Activated CD8-positive, alpha-beta memory T cell treated with anti-CD3 and anti-CD28 coated beads, Interleukin-2, amount 50 U/mL, for 4 hours (primary cell): ENCODE data around the gene CCDC158.
"Not testable (repeated sequence)": the region's sequence is repeated elsewhere in the genome, so short reads cannot be mapped to it uniquely, and the experiment has no call there.

Experiments used
- DNase-seq: peaks from one replicate; pipeline ENCODE4 v3.0.0-alpha.2; 2020

CCDC158 gene

DNA sequence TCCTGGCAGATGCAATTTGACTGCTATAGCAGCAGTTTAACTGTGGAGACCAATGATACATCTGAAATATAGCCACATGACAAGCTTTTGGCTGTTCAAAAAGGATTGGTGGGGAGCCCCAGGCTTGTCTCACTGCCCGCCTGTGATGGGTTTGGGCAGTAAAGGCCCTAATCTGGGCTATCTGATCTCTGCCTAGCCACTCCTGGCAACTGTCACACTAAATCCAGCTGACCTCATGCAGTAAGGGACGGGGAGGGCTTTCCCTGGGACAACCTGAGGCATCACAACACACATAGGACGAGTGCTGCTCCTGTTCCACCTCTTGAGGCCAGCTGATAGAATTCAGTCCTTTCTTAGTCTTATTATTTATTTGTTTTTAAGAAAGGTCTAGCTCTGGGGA is 56.2 kb downstream of the CCDC158 start:
- no peak for DNase-seq

DNA sequence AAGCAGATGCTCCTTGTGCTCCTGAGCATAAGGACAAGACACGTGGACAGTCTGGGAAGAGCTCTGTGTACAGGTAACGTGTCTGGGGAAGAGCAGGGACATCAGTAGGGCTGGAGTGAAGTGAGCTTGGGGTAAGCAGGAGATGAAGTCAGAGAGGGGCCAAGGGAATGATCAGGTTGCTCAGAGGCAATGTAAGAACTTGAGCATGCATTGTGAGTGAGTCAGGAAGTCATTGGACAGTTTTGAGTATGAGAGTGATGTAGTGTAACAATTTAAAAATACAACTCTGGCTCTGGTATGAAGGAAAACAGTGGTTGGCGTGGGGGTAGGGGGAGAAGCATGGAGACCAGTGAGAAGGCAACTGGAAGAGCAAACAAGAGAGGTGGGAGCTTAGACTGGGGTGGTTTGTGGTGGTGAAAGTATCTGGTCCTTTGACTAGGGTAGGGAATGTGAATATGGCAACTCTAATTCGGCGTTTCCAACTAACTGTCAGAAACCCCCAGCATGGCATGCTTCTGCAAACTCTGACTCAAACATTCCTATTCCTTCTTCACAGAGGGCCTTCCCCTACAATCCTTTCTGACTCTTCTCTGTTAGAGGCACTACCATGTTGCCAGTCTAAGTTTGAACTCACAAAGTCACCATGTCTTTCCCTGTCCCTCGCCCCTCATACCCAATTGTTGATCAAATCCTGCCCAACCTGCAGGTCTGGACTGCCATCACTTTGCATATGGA is 57.2 kb downstream of the CCDC158 start:
- no peak for DNase-seq

DNA sequence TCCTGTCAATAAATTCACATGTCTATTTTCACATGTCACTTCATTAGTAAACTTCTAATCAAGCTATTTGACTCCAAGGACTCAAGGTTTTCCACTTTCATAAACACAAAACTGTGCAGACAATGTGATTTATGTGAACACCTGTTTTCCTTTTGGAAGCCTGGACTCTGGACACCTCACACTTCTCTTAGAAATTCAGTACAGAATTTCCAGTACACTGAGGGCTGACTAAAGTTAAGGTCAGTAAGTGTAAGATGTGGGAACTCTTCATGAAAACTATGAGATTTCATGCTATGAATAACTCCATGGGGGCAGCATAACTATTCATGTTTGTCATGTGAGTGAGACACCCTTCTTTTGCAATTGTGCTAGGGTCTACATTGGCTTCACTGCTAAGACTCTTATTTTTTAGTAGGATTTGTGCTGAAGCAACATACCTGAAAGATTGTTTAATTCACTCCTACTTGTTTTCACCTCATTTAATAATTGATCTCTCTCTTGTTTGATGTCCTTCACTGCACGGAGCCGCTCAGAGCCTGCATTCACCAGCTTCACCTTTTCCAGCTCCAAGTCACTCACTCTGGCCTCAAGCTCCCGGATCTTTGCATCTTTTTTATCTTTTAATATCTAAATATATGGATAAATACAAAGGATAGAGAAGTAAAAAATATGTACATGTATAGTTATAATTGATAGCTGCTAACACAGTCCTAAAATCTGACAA is 59.1 kb downstream of the CCDC158 start:
- no peak for DNase-seq

DNA sequence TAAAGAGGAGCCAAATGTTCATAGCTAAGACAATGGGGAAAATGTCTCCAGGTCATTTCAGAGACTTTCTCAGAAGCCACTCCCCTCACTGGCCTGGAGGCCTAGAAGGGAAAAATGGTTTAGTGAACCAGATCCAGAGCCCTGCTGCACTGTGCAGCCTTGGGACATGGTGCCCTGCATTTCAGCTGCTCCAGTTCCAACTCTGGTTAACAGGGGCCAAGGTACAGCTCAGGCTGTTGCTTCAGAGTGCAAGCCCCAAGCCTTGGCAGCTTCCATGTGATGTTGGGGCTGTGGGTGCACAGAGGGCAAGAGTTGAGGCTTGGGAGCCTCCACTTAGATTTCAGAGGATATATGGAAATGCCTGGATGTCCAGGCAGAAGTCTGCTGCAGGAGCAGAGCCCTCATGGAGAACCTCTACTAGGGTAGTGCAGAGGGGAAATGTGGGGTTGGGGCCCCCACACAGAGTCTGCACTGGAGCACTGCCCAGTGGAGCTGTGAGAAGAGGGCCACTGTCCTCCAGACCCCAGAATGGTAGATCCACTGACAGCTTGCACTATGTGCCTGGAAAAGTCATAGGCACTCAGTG is 61.0 kb downstream of the CCDC158 start:
- DNase-seq: not testable (repeated sequence)

DNA sequence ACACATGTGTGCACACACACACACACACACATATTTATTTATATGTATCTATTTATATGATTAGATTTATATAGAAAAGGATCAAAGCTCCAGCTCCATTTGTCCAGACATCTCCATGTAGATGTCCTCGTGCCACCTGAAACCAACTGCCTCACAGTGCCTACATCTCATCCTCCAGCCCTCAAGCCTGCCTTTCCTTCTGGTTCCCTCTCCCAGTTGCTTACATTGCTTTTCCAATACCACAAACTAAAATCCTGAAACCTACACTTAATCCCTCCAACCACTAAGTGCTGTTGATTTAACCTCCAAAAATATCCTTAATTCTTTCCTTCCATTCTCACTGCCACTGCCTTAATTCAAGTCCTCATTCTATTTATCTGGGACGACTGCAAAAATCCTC is 63.0 kb downstream of the CCDC158 start:
- no peak for DNase-seq

DNA sequence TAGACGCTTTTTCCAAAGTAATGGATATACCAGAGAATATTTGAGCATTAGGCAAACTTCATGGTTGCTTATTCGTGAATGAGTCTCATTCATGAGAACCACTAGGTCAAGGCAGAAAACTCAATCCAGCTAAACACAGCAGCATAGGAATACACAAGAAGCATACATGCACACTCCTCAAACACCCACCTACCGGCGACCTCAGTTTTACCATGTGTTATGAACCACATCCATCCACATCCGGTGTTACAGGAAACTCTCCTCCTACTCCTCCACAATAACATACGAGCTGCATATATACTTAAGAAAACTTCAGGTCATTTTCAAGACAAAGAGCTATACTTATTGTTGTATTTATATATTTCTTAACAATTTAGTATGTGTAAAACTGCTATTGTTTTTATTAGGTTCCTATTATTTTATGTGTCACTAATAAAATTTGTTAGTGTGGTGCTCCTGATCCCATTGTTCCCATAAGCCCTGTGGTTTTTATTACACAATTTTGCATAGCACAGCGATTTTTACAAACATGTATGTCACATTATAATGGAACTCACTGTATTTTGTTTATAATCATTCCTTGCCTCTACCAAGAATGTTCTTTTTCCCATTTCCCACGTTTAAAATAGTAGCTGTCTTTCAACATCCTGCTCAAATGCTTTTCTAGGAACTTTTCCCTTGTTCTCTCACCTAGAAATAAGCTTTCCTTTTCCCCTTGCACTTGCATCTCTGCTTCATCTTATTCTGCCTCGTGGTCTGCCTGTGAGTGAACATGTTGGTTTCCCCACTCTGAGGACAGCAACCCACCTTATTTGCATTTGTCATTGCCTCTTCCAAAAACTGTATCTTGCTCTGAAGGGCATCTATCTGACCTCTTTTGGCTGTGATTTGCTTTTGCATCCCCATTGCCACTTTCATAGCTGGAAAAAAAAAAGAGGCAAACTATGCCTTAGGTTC is 66.1 kb downstream of the CCDC158 start:
- DNase-seq: no peak

DNA sequence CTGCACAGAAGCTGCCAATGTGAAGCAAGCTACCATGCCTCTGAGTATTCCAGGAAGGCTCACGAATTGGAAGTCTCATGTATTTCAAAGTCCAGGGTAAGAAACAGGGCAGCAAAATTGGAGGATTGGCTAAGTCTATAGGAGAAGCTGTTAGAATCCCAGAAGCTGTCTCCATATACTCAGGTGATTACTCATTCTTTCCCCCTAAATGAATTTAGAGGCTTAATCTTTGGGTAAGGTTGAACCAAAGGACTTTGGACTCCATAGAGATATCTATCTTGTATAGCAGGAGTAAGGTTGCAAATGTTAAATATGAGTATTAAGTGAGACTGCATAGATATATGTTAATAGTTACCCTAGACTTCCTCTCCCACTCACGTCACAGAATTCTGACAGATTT is 78.1 kb downstream of the CCDC158 start:
- no peak for DNase-seq

DNA sequence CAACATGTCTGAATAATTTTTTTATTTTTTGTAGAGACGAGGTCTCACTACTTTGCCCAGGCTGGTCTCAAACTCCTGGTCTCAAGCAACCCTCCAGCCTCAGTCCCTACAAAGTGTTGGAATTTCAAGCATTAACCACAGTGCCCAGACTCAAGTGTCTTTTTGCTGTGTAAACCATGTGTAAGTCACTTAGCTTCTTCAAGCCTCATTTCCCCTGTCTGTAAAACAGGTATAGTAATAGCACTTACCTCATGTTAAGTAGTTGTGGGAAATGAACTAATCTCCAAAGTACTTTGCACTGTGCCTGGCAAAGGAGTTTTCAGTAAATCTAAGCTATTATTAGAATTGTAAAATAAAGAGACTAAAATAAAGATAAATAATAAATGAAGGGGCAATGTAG is 78.8 kb downstream of the CCDC158 start:
- DNase-seq: no peak

DNA sequence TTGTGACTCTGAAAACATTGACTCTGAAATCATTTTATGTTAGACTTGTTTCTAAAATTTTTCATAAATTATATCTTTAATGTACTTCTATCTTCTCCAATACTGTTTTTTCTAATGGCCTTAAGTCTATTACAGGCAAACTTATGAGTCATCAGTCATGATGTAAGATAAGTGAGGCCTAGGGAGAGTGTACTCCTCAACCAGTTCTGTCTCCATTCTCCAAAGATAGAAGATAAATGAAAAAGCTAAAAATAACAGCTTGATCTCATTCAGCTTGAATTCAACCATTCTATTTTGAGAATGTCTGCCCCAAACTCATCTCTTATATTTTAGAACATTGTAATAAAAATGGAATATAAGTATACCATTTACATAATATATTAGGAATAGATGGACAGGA is 79.9 kb downstream of the CCDC158 start:
- no peak for DNase-seq

DNA sequence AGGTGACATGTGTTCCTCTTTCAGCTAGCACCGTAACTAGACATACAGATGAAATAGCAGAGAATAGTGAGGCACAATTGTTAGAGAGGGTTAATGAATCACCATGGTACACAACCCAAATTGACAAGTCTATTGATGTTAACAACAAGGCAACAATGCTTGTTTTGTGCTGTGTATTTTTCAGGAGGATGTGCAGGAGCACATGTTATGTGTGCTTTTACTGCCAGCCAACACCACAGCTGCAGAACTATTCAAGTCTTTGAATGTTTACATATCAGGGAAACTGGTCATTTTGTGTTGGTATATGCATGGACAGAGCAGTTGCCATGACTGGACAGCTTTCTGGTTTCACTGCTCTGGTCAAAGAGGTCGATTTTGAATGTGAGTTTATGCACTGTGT is 81.6 kb downstream of the CCDC158 start:
- no peak for DNase-seq

DNA sequence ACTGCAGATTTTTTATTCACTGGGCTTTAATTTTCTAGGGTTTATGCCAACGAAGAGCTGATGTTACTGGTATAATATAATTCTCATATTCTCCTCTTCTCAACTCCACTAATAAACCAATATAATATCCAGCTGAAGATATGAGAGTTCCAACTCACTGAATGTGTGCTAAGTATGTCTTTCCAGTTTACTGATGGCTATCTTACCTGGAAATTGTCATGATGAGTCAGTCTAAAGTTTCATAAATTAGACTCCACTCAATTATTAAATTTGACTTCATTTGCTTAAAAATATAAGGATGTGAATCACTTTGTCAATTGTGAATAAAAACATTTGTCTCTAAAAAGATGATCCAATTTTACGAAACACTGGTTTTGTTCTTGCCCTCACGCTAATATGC is 86.1 kb downstream of the CCDC158 start:
- DNase-seq: no peak

DNA sequence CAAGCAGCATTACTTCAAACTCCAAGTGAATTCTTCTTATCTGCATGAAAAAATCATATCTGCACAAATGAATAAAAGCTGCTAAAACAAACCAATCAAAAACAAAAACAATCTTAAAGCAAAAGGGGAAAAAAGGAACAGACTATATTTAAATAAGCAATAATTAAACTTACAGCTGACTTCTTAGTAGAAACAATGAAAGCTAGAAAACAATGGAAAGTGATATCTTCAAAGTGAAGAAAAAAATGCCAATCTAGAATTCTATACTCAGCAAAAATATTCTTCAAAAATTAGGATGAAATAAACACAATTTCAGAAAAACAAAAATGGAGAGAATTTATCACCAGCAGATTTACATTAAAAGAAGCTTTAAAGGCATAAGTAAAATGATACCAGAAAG is 94.4 kb downstream of the CCDC158 start:
- no peak for DNase-seq

DNA sequence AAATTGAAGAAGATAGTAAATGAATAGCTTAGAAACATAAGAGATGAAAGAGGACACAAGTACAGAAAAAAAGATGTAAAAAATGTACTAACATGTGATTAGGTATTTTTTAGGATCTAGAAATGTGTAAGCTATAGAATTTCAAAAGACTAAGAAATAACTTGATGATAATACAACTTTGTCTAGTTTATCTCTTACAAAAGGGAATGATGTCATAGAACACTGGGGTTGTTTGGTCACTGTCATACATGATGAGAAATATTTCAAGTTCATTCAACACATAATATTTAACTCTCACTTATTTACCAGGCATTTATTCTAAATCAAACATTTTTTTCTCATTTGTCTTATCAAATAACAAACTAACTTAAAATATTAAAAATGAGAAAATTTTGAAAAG is 95.9 kb downstream of the CCDC158 start:
- no peak for DNase-seq

DNA sequence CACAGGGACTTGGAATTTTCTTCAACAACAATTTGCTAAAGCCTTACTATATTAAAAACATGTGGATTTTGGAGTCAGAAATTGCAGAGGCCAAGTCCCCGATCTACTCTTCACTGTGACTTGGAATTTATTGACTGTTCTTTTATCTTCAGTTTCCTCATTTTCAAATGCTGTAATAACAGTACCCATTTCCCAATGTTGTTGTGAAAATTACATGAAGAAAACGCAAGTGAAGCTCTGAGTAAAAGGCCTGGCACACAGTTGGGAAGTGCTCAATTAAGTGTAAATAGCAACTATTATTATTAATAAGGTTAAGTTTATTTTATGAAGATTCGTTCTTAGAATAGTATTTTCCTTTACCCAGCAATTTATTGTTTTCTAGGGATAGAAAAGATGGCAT is 98.7 kb downstream of the CCDC158 start:
- no peak for DNase-seq

DNA sequence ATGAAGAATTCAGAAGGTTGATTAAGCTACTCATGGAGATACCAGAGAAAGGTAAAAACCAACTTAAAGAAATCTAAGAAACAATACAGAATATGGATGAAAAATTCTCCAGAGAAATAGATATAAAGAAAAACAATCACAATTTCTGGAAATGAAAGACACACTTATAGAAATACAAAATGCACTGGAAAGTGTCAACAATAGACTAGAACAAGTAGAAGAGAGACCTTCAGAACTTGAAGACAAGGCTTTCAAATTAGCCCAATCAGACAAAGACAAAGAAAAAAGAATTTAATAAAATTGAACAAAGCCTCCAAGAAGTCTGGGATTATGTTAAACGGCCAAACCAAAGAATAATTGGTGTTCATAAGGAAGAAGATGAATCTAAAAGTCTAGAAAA is 104.8 kb downstream of the CCDC158 start:
- no peak for DNase-seq

DNA sequence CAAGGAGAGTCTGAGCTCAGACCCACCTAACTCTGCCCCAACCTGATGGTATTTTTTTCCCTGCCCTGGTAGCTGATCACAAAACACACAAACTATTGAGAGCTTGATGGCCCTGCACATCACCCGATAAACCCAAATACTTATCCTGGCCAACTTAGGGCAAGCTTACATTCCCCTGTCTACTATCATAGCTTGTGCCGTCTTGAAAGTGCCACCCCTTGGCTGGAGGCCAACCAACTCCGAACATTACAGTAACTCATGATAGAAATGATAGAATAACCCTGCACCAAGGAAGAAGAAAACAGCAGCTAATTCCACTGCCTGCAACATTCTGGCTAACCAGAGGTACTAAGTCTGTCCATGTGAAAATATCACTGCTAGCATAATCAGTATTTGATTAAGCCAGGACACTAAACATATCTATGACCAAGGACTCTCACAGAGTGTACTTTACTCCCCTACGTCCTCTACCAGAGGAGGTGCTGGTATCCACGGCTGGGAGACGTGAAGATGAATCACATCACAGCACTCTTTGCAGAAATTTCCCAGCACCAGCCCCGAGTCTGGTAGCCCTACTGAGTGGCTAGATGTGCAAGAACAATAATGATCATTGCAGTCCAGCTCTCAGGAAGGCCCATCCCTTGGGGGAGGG is 105.5 kb downstream of the CCDC158 start:
- no peak for DNase-seq

DNA sequence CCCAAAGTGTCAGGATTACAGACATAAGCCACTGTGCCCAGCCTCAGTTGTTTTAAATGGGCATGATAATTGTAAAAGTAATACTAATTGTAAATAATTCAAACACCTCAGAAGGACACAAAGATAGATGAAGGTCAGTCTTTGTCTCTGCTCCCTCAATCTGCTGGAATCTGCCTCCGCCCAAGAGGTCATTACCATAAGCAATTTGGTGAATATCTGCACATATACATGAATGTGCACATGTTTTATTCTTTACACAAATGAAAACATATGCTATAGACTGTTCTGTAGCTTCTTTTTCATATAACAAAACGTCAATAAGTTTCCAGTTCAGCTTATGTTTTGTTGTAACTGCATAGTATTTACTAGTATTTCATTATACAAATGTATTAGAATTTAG is 107.4 kb downstream of the CCDC158 start:
- DNase-seq: no peak

DNA sequence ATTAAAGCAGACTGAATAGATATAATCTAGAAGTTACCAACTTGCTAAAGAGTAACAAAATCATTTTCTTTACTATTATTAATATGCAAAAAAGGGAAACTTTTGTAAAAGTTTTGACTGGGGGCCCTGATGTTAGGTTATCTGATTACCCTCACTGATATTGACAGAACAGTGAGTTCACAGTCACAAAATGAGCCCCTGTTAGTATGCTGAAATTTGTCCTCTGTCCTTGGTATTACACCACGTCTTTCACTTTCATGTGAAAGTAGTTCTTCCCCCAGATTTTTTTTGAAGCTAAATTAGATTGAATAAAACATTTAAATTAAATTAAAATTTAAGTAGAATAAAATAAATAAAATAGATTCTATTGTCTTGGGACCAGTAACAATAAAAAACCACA is 108.5 kb downstream of the CCDC158 start:
- DNase-seq: no peak

DNA sequence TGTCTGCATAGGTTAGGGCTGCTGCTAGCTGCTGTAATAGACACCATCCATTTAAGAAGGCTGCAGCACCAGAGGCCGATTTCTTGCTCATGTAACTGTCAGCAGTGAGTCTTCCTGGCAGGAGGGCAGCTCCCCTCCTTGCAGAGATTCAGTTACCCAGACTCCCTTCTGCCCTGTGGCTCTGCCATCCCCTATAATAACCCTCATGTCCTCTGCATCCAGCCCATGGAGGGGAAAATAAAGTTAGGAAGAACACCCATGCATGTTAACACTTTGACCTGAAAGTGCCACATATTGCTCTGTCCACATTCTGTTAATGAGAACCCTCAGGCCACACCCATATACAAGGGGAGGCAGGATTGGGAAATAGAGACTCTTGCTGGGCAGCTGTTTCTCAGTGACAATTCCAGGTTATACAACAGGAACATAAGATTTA is 109.0 kb downstream of the CCDC158 start:
- DNase-seq: no peak

DNA sequence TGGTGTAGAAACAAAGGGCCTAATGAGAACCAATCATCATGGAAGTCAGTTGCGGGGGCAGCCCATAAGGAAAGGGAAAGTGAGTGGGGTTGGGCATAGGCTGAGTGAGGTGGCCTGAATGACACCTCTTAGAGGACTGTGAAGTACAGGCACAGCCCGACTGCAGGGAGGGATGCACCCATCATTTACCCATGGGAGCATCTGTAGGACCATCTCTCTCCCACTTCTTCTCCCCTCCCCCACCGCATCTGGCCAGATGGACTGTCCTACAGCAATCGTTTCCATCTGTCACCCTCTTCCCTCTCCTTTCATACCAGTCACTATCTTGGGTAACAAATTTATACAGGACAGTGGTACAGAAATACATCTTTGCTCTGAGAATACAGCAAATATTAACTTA is 110.3 kb downstream of the CCDC158 start:
- DNase-seq: no peak

DNA sequence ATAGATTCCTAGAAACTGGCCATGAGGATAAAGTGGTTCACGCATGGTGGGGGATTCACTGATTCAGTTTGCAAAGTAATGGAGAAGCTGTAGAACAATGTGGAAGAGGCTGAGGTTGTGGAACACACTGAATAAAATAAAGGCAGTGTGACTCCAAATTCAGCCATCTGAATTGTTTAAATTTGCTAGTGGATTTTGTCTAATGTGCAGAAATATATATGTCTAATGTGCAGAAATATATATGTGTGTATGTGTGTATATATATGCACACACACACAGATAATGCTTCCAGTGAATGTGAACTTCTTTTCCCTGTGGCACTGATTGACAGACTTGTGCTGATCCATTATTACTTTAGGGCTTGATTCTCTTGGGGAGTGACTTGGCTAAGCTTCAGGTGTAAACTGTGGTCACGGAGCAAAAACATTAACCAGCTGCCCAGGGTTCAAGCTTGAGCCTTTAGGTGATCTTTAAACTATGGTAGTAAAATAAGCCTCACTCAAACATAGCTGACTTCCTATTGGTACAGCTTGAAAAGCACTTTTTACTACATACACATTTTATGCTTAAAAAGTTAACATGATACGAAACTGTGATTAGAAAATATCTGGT is 110.9 kb downstream of the CCDC158 start:
- DNase-seq: no peak

DNA sequence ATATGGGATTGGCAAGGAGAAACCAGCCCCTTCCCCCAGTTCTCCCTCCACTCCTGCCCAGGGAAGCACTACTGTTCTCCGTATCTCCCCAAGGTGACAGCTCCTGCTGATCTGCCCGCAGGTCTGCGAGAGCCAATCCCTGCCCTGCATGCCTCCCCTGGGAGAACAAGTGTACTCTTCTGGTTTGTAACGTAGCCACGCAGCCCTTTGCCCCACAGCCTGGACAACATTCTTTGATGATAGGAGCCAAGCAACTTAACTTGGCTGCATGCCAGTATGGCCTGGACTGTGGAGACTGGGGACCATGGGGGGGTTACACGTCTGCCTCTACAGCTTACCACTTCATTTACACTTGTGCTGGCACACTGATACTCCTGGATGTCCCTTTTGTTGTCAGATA is 112.4 kb downstream of the CCDC158 start:
- no peak for DNase-seq
